ENCODE data around the gene MT1B. TPM values are rescaled to one million over a fixed set of nuclear protein-coding genes. Genes with fewer than 3 reads are reported as not detected.
"Not testable (repeated sequence)": the region's sequence is repeated elsewhere in the genome, so short reads cannot be mapped to it uniquely, and the experiment has no call there.

The MT1B gene
- total and polyA plus RNA-seq, 2 of the 13 experiments (the other 11 are each of a cell fraction or from before 2014, with no cell fraction given) = 0.89 TPM; not detected in 1

- TF ChIP-seq MTA3 (CRISPR knock-in tag; IDR thresholded peaks at IDR 0.05) (no peak), NFYB (CRISPR knock-in tag; IDR thresholded peaks at IDR 0.05) (no peak), ZNF180 (CRISPR knock-in tag; IDR thresholded peaks at IDR 0.05; ENCODE audit: borderline replicate concordance, low read depth) (no peak)
These were observed 18.9 kb downstream of the MT1B start (continued) for GRCh38 chr16:56670620-56670934.

DNA sequence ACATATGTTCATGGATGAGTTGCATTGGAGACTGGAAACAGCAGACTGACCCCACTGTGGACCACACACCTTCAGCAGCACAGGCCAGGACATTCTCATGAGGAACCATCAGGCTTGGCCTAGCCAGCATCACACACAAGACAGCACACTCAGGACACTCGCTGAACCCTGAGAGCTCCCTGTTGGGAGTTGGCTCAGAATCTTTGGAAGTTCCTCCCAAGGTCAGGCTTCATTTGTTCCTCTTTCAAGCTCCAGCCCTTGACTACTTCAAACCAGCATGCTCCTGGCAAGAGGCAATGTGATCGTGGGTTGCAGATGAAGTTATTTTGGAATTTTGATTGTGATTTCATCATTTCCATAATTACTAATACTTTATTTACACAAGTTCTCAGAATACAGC is 20.0 kb downstream of the MT1B start:
- H3K4me2 ChIP-seq (ENCODE audit: low read depth, low read length); DNase-seq (ENCODE audit: low spot score); H3K79me2 ChIP-seq (ENCODE audit: insufficient read depth, low read length); H2AFZ ChIP-seq (ENCODE audit: low read length); BruUV-seq (replicated peaks); ATAC-seq; POLR2A ChIA-PET; H3K9ac ChIP-seq (ENCODE audit: insufficient read depth, low read depth, low read length); in situ Hi-C loops (cut with HindIII; ENCODE audit: extremely low pct_ligation_motif_present, low pct_unique_long_range_greater_than_20kb); H3K4me3 ChIP-seq (replicated peaks in 1 of 3; ENCODE audit: insufficient read depth in 1 of 3, low read depth in 2 of 3, low read length in 3 of 3); H3K36me3 ChIP-seq (replicated peaks in 1 of 2; ENCODE audit: control insufficient read depth in 1 of 2, insufficient read depth in 2 of 2, low read length in 2 of 2); H4K20me1 ChIP-seq (ENCODE audit: insufficient read depth, low read length); H3K9me3 ChIP-seq (ENCODE audit: low read length); H3K27ac ChIP-seq (ENCODE audit: extremely low read length, insufficient read depth, low read length): not testable (repeated sequence)
- H3K4me1 ChIP-seq (ENCODE audit: insufficient read depth, low read length) = peaks cover 26% of the 10 kb centered on the region
- peak; percentile 46 for FAIRE-seq
- H3K27me3 ChIP-seq (ENCODE audit: control insufficient read depth in 1 of 2, insufficient read depth in 2 of 2, low read length in 2 of 2) = peaks cover 7 to 50% of the 10 kb centered on the region in 2 experiments
- 0% methylated on average over 2 of the region's 2 CpGs for WGBS (ENCODE audit: low lambda C conversion rate)
- CTCF ChIA-PET (ENCODE audit: low intra/inter-chr PET ratio, low total read pairs) = interaction anchor here (3.8 kb wide), 1 partner anchor 30 kb away, joined by 36 read pairs; no protein-coding TSS in a partner anchor
- intact Hi-C loops (cut with micrococcal nuclease; ENCODE audit: unreplicated experiment) = loop anchor here (5.0 kb wide), 1 partner anchor 191 kb away; no protein-coding TSS in a partner anchor

- H3K4me2 ChIP-seq (ENCODE audit: low read depth, low read length); H3K79me2 ChIP-seq (ENCODE audit: insufficient read depth, low read length); H3K27ac ChIP-seq (ENCODE audit: extremely low read length, insufficient read depth, low read length); H2AFZ ChIP-seq (ENCODE audit: low read length); in situ Hi-C loops (cut with HindIII; ENCODE audit: extremely low pct_ligation_motif_present, low pct_unique_long_range_greater_than_20kb); H3K9me3 ChIP-seq (ENCODE audit: low read length); H3K36me3 ChIP-seq (replicated peaks in 1 of 2; ENCODE audit: control insufficient read depth in 1 of 2, insufficient read depth in 2 of 2, low read length in 2 of 2); POLR2A ChIA-PET; BruUV-seq (replicated peaks); FAIRE-seq; H4K20me1 ChIP-seq (ENCODE audit: insufficient read depth, low read length); ATAC-seq; H3K9ac ChIP-seq (ENCODE audit: insufficient read depth, low read depth, low read length); DNase-seq (ENCODE audit: low spot score); H3K4me3 ChIP-seq (replicated peaks in 1 of 3; ENCODE audit: insufficient read depth in 1 of 3, low read depth in 2 of 3, low read length in 3 of 3): not testable (repeated sequence)
- CTCF ChIA-PET (ENCODE audit: low intra/inter-chr PET ratio, low total read pairs) = interaction anchor here (3.8 kb wide), 1 partner anchor 30 kb away, joined by 36 read pairs; no protein-coding TSS in a partner anchor
- peaks cover 7 to 53% of the 10 kb centered on the region in 2 experiments for H3K27me3 ChIP-seq (ENCODE audit: control insufficient read depth in 1 of 2, insufficient read depth in 2 of 2, low read length in 2 of 2)
- peaks cover 21% of the 10 kb centered on the region for H3K4me1 ChIP-seq (ENCODE audit: insufficient read depth, low read length)
- WGBS (ENCODE audit: low lambda C conversion rate) = 1% methylated on average over 3 of the region's 3 CpGs
- intact Hi-C loops (cut with micrococcal nuclease; ENCODE audit: unreplicated experiment) = loop anchor here (5.0 kb wide), 1 partner anchor 190 kb away; no protein-coding TSS in a partner anchor
These were observed 20.5 kb downstream of the MT1B start for GRCh38 chr16:56672171-56672570.
